Stimulated activated naive CD4-positive, alpha-beta T cell treated with Interleukin-2 at 50 U/mL for 16 hours (primary cell): ENCODE results near the gene SFXN1.
"Not testable (repeated sequence)": the region's sequence is repeated elsewhere in the genome, so short reads cannot be mapped to it uniquely, and the experiment has no call there.

ENCODE experiments used
- DNase-seq: peaks from one replicate; lab custom pipeline; 2025; lab: John Stamatoyannopoulos, UW

The SFXN1 gene, protein sequence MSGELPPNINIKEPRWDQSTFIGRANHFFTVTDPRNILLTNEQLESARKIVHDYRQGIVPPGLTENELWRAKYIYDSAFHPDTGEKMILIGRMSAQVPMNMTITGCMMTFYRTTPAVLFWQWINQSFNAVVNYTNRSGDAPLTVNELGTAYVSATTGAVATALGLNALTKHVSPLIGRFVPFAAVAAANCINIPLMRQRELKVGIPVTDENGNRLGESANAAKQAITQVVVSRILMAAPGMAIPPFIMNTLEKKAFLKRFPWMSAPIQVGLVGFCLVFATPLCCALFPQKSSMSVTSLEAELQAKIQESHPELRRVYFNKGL

DNA sequence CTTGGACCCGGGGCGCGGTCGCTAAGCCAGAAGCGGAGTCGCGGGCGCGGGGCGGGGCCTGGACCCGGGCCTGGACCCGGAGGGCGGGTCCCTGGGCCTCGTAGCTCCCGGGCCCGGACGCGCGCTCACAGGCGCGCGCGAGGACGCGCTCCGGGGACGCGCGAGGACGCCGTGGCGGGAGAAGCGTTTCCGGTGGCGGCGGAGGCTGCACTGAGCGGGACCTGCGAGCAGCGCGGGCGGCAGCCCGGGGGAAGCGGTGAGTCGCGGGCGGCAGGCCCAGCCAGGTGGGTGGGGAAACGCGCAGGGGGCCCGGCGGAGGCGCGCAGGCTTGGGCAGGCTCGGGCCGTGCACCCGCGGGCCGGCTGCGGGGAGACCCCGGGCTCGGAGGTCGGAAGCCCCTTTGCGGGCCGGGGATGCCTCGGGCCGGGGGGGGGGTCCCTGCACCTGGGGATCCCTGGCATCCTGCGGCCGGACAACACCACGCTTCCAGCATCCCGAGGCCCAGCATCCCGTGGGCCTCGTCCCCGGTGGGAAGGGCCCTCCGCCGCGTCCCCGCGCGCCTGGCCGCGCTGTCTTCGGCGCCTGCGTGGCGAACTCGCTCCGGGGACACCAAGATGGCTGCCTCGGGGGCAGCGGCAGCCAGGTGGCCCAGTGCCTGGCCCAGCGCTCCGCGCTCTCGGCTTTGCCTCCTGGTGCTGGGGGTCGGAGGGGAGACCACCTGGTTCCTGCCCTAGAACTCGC, at the start of gene SFXN1:
Gene SFXN1, plus strand, starts transcription at position 177 of the 741 bp plus-strand sequence. CDS start 13,544 bp downstream, outside the sequence.
- peak; percentile 75 for DNase-seq

DNA sequence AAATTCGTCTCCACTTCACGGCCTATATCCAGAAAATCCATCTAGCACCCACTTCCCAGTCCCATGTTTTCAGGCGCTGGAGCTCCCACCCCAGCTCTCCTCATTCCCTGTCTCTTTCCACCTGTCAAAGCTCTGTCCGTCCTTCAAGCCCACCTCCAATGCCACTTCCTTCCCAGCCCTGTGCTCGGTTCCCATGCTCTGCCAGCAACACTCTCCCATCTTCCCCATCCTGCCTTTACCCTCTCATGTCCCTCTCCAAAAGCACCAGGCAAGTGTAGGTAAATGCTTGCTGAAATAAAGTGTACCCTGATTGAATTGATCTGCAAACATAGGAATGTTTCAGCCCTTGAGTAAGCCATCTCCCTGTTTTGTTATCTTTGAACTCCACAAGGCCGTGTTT, 43.6 kb upstream of the SFXN1 start:
- DNase-seq, result no peak

DNA sequence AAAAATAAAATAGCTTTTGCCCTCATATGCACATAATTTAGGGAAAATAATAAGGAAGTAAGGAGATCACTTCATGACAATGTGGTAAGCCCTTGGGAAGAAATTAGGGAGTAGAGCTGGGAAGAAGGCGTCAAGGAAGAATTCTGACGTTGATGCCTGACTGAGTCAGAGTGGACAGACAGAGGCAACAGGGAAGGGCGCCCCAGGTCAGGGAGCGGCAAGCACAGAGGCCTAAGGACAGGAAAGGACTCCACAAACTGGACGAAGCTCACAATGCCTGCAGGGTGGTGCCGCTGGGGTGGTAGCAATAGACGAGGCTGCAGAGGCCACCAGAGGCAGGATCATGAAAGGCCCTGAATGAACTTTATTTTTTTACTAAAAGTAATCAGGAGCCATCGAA, 42.0 kb upstream of the SFXN1 start:
- no peak for DNase-seq

DNA sequence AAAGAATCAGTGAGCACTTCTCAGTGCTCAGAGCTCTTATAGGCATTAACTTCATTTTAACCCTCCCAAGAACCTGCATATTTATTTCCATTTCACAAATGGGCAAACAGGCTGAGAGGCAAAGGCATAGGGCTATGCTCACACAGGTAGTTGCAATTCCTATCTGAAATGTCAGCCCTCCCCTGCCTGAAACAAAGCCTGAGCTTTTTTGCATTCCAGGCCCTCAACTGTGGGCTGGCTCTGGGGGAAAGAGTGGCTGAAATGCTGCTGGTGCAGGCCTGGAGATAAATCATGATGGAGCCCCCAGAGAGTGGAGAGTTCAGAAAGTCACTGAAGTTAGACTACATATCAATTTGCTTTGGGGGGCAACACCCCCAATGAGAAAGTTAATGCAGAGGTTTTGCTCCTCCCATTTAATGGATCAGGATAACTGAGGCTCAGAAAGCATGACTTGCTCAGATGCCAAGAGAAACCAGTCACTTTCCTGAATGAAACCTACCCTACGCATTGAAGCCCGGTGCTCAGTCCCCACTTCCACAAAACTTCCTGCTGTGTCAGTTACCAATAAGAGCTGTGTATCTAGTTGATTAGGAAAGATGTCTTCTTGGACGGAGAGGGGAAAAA, 40.0 kb upstream of the SFXN1 start:
- DNase-seq, result no peak

DNA sequence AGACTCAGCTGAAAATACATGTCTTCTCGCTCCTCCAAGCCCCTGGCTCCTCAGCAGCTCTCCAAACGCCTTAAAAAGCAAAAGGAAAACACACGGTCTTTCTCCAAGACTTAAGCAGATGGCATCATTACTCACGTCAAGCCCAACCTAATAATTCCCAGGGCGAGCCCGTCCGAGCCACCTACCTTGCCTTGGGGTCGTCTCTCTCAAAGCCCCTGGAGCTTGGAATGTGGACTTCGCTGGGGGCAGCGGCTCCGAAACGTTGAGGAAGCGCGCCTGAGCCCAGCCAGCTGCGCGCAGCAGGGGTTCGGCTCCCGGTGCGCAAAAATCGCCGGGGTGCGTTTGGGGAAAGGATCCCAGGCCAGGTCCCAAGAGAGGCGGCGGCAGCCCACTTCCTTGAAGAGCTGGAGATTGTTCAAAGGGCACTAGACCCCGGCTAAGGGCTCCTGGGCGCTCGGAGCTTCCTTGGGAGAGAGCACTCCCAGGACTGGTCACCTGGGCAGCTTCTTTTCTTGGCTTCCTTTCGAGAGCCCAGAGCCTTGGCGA, 34.8 kb upstream of the SFXN1 start:
- no peak for DNase-seq

DNA sequence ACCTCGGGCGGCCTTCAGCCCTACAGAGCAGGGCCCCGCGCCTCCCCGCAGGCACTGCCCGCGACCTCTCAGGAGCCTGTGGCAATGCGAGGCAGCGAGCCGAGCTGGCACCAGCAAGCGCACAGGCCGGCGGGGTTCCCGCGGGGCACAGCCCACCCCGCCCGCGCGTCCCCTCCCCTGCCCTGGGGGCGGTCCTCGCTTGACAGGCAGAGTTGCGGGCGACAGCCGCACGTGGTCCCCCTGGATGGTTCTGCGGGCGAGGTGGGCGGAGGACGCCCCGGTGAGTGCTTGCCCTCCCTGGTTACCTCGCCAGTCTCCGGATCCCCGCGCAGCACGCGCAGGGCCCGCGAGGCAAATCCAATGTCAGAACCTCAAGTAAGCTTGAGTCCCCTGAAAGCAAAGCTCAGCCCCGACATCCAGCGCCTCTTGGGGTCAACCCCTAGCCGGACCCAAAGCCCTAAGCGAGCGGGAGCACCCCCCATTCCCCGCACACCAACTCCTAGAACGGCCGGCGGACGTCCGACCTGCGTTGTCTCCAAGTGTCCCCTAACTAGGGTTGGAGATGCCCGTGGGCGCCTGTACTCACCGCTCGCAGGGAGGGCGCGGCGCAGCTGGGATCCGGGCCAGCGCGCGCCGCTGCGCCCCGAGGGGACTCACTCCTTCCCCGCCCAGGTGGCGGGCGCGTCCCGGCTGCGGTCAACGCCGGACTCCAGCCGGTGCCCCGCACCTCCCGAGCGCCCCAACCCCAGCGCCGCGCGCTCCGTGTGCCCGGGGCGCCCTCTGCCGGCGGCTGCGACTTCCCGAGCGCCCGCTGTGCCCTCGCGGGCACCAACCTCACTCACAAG, 34.1 kb upstream of the SFXN1 start, which contains the start of gene DRD1:
Gene DRD1, minus strand, starts transcription at position 123 of the 845 bp plus-strand sequence. CDS start 1,083 bp downstream, outside the sequence.
- peak; percentile 21 for DNase-seq

DNA sequence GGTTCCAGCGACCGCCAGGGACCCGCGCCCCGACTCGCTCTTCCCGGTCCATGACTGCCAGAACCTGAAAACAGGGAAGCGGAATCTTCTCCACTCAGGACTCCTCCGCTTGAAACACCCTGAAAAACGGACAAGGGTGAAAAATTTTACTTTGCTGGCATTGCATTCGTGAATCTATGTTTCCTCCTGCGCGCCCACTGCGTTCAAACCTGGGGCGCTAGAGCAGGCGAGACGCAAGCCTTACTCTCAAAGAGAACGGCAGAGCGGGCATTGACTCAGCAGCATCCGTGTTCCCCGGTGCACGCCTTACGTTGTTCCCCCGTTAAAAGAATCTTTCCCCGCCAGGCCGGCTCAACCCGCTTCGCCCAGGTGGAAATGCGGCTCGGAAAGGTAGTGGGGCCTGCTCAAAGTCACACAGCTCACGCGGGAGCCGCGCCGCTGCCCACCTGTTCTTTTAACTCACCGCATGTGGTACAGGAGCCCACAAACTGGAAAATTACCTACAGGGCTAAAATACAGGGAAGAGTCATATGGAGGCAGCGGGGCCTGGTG, 33.4 kb upstream of the SFXN1 start:
- no peak for DNase-seq

DNA sequence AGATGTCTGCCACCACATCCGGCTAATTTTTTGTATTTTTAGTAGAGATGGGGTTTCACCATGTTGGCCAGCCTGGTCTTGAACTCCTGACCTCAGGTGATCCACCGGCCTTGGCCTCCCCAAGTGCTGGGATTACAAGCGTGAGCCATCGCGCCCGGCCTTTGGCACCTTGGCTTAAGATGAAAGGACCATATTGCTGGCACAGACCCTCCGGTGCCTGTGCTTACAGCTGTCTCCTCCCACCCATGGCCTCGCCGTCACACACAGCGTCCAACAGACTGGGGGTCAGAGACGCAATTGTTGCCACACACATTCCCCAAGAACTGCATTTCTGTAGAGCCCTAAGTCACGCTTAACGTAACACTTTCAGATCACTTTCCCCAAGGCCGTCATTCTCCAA, 32.0 kb upstream of the SFXN1 start:
- not testable (repeated sequence) for DNase-seq

DNA sequence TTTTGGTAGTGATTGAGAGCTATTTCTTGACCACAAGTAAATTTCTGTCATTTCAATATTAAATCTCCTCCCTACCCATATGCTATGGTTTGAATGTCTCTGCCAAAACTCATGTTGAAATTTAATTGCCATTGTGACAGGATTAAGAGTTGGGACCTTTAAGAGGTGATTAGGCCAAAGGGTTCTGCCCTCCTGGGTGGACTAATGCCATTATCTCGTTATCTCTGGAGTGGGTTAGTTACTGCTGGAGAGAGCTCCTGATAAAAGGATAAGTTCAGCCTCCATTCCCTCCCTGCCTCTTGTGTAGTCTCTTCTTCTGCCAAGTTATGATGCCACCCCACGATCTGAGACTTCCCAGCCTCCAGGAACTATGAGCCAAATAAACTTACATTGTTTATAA, 30.8 kb upstream of the SFXN1 start:
- no peak for DNase-seq

DNA sequence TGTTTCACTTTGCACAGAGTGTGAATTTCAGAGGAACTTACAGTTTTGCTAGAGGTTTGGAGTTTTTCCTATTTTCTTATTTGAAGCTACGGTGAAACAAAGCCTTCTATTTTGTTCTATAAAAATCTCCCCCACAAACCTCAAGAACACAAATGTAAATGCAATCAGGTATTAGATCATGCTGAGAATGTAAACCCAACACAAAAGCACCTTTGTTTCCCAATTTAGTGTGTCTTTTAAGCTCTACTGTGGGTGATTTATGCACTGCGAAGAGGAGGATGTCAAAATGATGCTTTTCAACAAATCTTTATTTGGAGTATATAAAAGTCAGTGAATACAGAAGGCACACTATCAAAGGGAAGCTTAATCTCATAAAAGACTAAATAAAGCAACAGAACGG, 30.1 kb upstream of the SFXN1 start:
- DNase-seq, result no peak

DNA sequence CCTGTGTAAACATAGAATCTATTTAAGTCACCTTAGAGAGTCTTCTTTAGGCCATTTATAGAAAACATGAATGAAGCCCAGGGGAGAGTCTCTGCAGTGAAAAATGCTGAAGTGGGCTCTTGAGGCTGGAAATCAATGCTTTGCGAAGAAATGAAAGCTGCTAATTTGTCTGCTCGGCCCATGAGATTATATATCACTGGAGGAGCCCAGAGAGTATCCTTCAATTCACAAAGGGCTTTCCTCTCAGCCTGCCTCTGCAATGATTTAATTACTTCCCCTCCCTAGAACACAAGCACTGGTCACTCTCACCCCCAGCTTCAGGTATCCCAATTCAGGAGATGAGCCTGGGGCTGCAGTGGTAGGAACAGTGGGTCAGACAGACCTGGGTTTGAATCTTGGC, 26.2 kb upstream of the SFXN1 start:
- no peak for DNase-seq

DNA sequence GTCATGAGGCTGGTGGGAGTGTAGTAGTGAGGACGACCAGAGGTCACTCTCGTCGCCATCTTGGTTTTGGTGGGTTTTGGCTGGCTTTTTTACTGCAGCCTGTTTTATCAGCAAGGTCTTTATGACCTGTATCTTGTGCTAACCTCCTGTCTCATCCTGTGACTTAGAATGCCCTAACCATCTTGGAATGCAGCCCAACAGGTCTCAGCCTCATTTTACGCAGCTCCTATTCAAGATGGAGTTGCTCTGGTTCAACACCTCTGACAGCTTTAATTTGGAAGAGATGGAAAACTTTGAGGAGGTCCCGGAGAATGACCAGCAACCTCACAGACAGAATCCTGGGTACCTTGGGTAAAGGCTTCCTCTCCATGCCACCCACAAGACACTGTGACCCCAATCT, 24.0 kb upstream of the SFXN1 start:
- DNase-seq, result not testable (repeated sequence)

DNA sequence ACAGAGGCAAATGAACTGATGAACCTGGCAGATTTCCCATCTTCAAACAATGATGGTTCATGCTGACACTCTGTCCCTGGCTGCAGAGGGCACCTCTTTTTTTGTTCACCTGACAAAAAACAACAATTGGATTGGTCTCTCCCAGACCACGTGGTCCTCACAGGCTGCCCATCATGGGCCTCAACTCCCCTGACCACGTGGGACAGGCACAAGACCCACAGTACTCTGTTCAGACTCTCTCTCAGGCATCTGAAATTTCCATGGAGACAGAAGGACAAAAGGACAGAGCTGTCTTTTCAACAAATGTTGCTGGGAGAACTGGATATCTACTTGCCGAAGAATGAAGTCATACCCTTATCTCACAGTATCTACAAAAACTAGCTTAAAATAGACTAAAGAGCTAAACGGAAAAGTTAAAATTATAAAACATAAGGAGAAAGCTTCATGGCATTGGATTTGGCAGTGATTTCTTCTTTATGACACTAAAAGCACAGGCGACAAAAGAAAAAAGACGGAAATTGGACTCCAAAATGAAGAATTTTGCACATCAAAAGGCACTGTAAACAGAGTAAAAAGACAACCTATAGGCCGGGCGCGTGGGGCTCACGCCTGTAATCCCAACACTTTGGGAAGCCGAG, 22.1 kb upstream of the SFXN1 start:
- DNase-seq, result no peak

DNA sequence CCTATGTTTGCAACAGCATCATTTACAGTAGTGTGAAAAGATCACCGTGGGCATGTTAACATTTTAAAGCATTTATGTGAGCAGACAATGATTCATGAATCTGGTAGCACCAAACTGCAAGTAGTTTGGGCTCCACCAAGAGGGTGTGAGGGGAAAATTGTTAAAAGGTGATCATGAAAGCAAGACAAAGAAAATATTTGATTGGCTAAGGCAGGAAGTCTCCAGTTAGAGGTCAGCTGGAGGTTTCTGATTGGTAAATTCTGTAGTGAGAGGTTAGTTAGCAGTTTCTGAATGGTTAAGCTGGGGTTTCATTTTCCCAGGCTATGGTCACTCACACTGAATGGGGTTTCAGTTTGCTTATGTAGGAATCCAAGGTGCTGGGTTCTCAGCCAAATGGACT, 20.9 kb upstream of the SFXN1 start:
- no peak for DNase-seq

DNA sequence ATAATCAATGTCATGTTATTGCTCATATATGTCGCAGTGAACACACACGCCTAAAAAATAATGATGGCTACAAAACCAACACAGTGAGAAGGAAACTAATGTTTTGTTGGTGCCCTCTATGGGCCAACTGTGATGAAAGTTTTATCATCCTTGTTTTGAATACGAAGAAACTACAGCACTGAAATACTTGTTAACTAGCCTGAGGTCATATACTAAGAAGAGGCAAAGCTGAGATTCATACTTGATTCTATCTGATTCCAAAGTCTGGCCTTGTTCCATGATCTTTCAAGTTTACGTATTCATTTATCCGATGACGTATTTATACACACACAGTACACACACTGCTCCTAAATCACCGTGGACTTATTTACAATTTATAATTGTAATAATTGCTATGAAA, 18.2 kb upstream of the SFXN1 start:
- no peak for DNase-seq

DNA sequence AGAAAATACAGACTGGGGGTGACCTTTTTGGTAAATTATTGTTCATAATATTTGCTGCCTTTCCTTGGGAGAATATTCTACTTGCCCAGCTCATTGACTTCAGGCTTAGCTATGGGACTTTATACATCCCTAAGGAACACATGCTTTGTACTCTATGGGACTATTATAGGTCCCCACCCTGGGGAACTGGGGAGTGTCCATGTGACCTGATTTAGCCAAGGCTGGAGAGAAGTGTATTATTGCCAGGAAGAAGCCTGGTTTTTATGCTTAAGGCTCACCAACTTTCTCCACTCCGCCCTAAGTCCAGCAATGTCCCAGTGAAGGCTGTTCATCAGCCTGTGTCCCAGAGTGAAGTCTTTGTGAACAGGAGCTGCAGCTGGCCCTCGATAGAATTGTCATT, 17.8 kb upstream of the SFXN1 start:
- DNase-seq, result no peak

DNA sequence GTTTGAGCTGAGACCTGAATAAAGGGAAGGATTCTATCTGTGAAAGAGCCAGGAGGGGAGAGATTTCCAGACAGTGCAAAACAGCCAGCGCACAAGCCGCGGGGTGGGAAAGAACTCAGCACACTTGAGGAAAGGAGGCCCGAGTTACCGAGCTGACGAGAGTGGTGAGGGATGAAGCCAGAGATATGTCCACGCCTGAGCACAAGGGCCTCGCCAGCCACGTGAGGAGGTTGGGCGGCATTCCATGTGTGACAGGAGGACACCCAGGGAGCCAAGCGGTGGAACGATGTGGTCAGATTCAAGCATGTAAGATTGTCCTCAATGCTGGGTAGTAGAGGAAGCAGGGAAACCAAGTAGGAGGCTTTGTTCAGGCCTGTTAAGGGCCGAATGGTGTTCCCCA, 17.0 kb upstream of the SFXN1 start:
- DNase-seq, result no peak

DNA sequence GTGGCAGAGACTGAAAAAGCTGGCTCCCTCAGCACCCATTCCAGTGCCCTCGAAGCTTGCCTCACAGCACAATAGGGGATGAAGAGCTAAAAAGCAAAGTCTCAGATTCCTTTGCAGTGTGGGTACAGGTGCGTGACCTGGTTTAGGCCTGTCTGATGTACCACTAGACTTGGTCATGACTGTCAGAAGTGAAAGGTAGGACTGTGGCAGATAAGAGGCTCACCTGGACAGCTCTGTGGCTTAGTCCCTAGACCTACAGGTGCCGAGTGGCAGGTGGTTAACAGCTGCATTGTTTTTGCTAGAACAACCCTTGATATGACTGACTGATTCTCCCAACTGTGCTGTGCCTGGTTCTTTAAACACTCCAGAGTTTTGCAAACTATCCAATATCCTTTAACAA, 14.7 kb upstream of the SFXN1 start:
- no peak for DNase-seq

DNA sequence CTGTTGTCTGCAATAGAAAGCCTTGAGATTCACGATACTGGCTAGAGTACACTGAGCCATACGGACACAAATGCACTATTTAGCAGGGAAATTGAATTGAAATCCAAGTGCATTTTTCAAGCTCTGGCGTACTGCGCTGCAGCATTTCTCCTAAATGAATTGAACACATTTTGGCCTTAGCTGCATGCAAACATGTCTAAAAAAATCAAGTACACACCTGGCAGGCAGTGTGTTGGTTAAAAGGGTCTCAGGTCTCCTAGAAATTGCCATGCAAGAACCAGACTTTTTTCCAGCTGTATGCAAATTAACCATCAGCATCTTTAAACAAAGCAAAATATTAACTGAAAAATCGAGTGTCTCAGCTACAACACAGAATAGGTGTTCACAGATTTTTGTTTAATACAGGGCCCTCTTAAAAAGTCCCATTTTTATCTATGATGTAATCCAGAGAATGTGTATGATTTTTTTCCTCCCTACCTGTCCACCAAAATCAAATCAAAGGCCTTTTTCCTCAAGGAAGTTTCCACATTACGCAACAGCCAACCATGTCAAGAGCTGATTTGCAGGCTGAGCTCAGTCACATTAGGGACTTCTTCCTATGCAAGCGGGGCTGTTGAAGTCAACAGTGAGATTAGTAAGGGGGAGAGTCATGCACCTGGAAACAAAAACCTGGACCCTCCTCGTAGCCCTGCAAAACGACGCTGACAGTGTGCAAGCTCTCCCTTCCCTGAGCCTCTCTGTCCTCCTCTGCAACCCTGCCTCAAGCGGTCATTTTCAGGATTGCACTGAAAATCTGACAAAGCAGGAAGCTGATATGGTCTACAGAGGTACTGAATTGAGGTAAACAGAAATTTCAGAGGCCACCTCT, 14.1 kb upstream of the SFXN1 start:
- DNase-seq, result peak; percentile 42

DNA sequence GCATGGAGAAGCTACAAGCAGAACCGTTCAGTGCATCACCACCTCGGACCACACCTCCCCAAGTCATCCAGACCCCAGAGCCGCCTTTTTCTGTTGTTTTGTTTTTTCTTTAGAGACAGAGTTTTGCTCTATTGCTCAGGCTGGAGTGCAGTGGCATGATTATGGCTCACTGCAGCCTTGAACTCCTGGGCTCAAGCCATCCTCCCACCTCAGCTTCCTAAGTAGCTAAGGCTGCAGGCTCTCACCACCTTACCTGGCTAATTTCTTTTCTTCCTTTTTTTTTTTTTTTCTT, 13.5 kb upstream of the SFXN1 start:
- DNase-seq, result no peak
